Epithelial cell of esophagus (primary cell): ENCODE data around the gene ASTN2.

ENCODE experiments used
- DNase-seq: peaks from one replicate; pipeline ENCODE4 v3.0.0; 2010; ENCODE audit warnings: low read depth
- H3K4me3 ChIP-seq: 2 replicates; pipeline ENCODE4 v1.5.1; 2011; ENCODE audit warnings: mild to moderate bottlenecking, low read length, control low read depth
- TF ChIP-seq, protein P1 (sequence below): IDR thresholded peaks from 2 replicates; pipeline ENCODE4 v1.5.1; 2011; ENCODE audit warnings: low read depth, mild to moderate bottlenecking, low read length, control low read depth, inconsistent platforms; ENCODE audit not compliant: insufficient read depth; ENCODE audit errors: missing control alignments

ASTN2 gene

DNA sequence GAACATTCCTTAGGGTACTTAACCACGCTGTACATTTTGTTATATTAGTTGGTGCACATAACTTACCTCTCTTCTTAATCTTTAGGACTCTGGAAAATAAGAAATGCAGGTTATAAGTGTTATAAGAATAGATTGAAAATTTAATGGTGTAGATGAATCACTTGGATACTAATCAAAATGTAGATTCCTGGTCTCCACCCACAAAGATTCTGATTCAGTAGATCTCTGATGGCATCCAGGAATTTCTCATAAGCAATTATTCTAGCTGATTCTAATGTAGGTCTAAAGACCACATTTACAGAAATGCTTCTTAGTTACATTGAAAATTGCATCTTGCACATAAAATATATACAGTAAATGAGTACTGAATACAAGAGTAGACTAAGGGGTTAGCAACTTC is 38.9 kb upstream of the ASTN2 start:
- TF ChIP-seq, protein P1, sequence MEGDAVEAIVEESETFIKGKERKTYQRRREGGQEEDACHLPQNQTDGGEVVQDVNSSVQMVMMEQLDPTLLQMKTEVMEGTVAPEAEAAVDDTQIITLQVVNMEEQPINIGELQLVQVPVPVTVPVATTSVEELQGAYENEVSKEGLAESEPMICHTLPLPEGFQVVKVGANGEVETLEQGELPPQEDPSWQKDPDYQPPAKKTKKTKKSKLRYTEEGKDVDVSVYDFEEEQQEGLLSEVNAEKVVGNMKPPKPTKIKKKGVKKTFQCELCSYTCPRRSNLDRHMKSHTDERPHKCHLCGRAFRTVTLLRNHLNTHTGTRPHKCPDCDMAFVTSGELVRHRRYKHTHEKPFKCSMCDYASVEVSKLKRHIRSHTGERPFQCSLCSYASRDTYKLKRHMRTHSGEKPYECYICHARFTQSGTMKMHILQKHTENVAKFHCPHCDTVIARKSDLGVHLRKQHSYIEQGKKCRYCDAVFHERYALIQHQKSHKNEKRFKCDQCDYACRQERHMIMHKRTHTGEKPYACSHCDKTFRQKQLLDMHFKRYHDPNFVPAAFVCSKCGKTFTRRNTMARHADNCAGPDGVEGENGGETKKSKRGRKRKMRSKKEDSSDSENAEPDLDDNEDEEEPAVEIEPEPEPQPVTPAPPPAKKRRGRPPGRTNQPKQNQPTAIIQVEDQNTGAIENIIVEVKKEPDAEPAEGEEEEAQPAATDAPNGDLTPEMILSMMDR: no peak
- DNase-seq: no peak

GRCh38 chr9:117451311-117451710 is 36.5 kb upstream of the ASTN2 start:
- TF ChIP-seq, protein P1: no peak
- DNase-seq: no peak

More for the DNA sequence above, 38.9 kb upstream of the ASTN2 start:
- H3K4me3 ChIP-seq: no peak overlapping the region

GRCh38 chr9:117448066-117448465 is 33.2 kb upstream of the ASTN2 start:
- H3K4me3 ChIP-seq: no peak overlapping the region
- TF ChIP-seq, protein P1: no peak
- no peak for DNase-seq

More at GRCh38 chr9:117451311-117451710, 36.5 kb upstream of the ASTN2 start:
- no peak overlapping the region for H3K4me3 ChIP-seq

GRCh38 chr9:117445631-117446030 is 30.8 kb upstream of the ASTN2 start:
- no peak for DNase-seq
- no peak overlapping the region for H3K4me3 ChIP-seq
- TF ChIP-seq, protein P1: no peak

DNA sequence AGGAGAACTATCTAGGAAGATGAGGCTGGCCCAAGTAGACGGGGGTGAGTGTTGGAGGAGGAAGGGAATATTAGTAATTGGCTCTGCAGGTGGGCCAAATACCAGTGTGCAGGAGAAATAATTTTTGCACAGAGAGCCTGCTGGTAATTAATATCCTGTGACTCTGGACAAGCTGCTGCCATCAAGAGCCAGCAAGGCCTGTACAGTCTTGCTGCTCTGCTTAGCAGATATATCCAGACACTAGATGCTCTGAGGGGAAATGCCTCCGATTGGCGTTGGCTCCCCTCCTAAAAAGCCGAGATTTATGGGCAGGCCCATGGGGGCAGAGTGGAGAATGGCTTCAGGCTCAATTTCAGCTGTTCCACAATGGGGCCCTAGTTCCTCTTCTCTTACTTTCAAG is 29.6 kb upstream of the ASTN2 start:
- TF ChIP-seq, protein P1: no peak
- DNase-seq: no peak

DNA sequence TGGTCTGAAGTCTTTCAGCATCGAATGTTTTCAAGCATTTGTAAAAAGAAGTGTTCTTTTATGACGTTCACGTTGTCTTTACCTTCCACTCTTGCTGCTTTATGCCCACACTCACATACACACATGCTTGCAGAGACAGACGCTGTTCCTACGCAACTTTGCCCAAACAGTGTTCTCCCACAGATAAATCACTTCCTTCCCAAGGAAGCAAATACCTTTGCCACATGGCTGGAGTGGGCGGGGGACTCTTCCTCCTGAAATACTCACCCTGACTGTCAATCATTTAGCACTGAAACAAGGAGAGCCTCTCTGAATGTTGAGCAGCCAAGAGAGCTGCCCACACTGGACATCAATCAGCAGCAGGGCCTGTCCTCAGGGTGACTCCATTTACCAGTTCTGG is 22.4 kb upstream of the ASTN2 start:
- no peak for DNase-seq
- TF ChIP-seq, protein P1: no peak
- H3K4me3 ChIP-seq: no peak overlapping the region

More for the DNA sequence above, 29.6 kb upstream of the ASTN2 start:
- H3K4me3 ChIP-seq: no peak overlapping the region

DNA sequence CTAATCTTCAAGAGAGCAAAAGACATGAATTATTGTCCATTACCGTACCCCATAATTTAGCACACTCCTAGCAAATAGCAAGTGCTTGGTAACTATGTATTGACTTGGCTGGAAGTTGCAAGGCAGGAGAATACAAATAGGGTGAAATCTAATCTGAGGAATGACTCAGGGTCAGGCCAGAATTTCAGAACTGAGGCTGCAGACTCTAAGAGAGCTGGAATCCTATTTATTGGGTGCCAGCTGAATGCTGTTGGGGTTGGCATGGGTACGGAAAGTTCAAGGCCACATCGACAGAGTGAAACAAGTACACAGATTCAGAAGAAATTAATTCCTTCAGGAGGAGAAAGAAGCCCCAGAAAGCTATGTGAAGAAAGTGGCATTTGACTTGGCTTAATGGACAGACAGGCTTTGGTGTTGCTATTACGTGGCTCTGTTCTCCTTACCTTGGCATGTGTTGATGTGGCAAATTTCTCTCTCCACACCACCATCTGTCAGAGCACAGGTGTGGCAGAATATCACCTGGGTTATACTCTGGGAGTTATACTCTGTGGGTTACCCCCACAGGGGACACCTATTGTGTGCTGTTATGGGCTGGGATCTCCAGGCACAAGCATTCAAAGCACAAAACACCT is 20.9 kb upstream of the ASTN2 start:
- TF ChIP-seq, protein P1: no peak
- no peak overlapping the region for H3K4me3 ChIP-seq
- DNase-seq: no peak
